ENCODE measurements around the gene ACO1. TPM values are rescaled to one million over a fixed set of nuclear protein-coding genes. Genes with fewer than 3 reads are reported as not detected.

ACO1 gene
- total RNA-seq, 2 experiments from 2014 or later = 8.8 to 9.0 TPM

- Histone ChIP-seq H3K27ac (ENCODE audit: low read depth, low read length, poor library complexity, severe bottlenecking) (no peak overlapping the region), H3K4me3 (ENCODE audit: low read depth, low read length, poor library complexity, severe bottlenecking) (peak overlapping the region; percentile 93), H4K20me1 (ENCODE audit: insufficient read depth, low read length) (no peaks in the 10 kb centered on the region), H3K4me2 (ENCODE audit: low read length) (peak overlapping the region; percentile 96), H3K36me3 (ENCODE audit: insufficient read depth, low read length) (no peaks in the 10 kb centered on the region), H3K4me1 (ENCODE audit: insufficient read depth, low read length, poor library complexity, severe bottlenecking) (peaks cover 23% of the 10 kb centered on the region), H3K9me3 (ENCODE audit: low read length) (no peaks in the 10 kb centered on the region), H2AFZ (ENCODE audit: low read length) (peak overlapping the region; percentile 94), H3K79me2 (ENCODE audit: insufficient read depth, low read depth, low read length) (no peaks in the 10 kb centered on the region), H3K9me2 (ENCODE audit: insufficient read depth, low read length) (no peaks in the 10 kb centered on the region)
- POLR2A ChIA-PET = interaction anchor here (0.5 to 1.8 kb wide), 9 partner anchors 12 to 772 kb away, joined by 3 to 9 read pairs (median 3); partner anchors contain the start of gene NDUFB6
- intact Hi-C loops (cut with micrococcal nuclease; ENCODE audit: unreplicated experiment) = loop anchor here (2.0 kb wide), 1 partner anchor 47 kb away; no protein-coding TSS in a partner anchor
- no peak for DNase-seq (ENCODE audit: low spot score)
- CTCF ChIA-PET (ENCODE audit: unreplicated experiment) = interaction anchor here (0.6 to 1.1 kb wide), 2 partner anchors 141 to 187 kb away, joined by 3 read pairs; partner anchors contain the start of genes NDUFB6 and RIGI
- BruUV-seq (replicated peaks) = no TSS peak
- TF ChIP-seq EZH2phosphoT487 (IDR thresholded peaks at IDR 0.05; ENCODE audit: borderline replicate concordance, low read depth, low read length) = no peak
- TF ChIP-seq, protein P1, sequence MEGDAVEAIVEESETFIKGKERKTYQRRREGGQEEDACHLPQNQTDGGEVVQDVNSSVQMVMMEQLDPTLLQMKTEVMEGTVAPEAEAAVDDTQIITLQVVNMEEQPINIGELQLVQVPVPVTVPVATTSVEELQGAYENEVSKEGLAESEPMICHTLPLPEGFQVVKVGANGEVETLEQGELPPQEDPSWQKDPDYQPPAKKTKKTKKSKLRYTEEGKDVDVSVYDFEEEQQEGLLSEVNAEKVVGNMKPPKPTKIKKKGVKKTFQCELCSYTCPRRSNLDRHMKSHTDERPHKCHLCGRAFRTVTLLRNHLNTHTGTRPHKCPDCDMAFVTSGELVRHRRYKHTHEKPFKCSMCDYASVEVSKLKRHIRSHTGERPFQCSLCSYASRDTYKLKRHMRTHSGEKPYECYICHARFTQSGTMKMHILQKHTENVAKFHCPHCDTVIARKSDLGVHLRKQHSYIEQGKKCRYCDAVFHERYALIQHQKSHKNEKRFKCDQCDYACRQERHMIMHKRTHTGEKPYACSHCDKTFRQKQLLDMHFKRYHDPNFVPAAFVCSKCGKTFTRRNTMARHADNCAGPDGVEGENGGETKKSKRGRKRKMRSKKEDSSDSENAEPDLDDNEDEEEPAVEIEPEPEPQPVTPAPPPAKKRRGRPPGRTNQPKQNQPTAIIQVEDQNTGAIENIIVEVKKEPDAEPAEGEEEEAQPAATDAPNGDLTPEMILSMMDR (conservative IDR thresholded peaks at IDR 0.05; ENCODE audit: low read length) = no peak
Observed at GRCh38 chr9:32385152-32385884, 875 bp downstream of the ACO1 start.

DNA sequence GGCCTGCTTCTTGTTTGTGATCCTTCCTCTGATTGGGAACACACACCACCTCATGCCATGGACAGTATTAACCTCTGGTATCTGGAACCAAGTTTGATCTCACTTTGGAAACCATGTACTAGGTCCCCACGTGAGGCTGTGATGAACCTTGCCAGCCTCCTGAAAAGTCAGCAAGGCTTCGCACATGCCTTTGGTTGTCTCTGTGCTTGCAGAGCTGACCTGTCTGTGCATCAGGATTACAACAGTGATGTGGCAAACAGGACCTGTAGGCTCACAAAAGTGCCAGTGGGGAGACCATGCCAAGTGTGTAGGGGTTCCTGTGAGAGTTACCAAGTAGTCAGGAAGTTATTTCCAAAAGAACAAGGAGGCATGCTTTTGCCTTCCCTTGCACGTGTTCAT is 1.4 kb downstream of the ACO1 start:
- ChIA-PET CTCF (ENCODE audit: unreplicated experiment) (interaction anchor here (1.1 kb wide), 1 partner anchor 140 kb away, joined by 3 read pairs; the partner anchor contains the start of gene RIGI), POLR2A (interaction anchor here (0.5 to 1.0 kb wide), 5 partner anchors 12 to 204 kb away, joined by 3 to 7 read pairs (median 3); partner anchors contain the start of gene NDUFB6)
- no peak for TF ChIP-seq EZH2phosphoT487 (IDR thresholded peaks at IDR 0.05; ENCODE audit: borderline replicate concordance, low read depth, low read length)
- TF ChIP-seq, protein P1 (conservative IDR thresholded peaks at IDR 0.05; ENCODE audit: low read length) = no peak
- Histone ChIP-seq H3K27ac (ENCODE audit: low read depth, low read length, poor library complexity, severe bottlenecking) (no peak overlapping the region), H2AFZ (ENCODE audit: low read length) (no peak overlapping the region), H4K20me1 (ENCODE audit: insufficient read depth, low read length) (no peaks in the 10 kb centered on the region), H3K4me3 (ENCODE audit: low read depth, low read length, poor library complexity, severe bottlenecking) (no peak overlapping the region), H3K79me2 (ENCODE audit: insufficient read depth, low read depth, low read length) (no peaks in the 10 kb centered on the region), H3K4me1 (ENCODE audit: insufficient read depth, low read length, poor library complexity, severe bottlenecking) (peaks cover 23% of the 10 kb centered on the region), H3K9me2 (ENCODE audit: insufficient read depth, low read length) (no peaks in the 10 kb centered on the region), H3K9me3 (ENCODE audit: low read length) (no peaks in the 10 kb centered on the region), H3K4me2 (ENCODE audit: low read length) (peak overlapping the region; percentile 96; the same call in 1 of the 2 replicates), H3K36me3 (ENCODE audit: insufficient read depth, low read length) (no peaks in the 10 kb centered on the region)
- BruUV-seq (replicated peaks) = no TSS peak
- intact Hi-C loops (cut with micrococcal nuclease; ENCODE audit: unreplicated experiment) = loop anchor here (2.0 kb wide), 1 partner anchor 47 kb away; no protein-coding TSS in a partner anchor
- no peak for DNase-seq (ENCODE audit: low spot score)

- Histone ChIP-seq H3K9me2 (ENCODE audit: insufficient read depth, low read length) (no peaks in the 10 kb centered on the region), H3K9me3 (ENCODE audit: low read length) (no peaks in the 10 kb centered on the region), H3K4me3 (ENCODE audit: low read depth, low read length, poor library complexity, severe bottlenecking) (no peak overlapping the region), H2AFZ (ENCODE audit: low read length) (no peak overlapping the region), H3K27ac (ENCODE audit: low read depth, low read length, poor library complexity, severe bottlenecking) (no peak overlapping the region), H3K79me2 (ENCODE audit: insufficient read depth, low read depth, low read length) (no peaks in the 10 kb centered on the region), H4K20me1 (ENCODE audit: insufficient read depth, low read length) (no peaks in the 10 kb centered on the region), H3K4me2 (ENCODE audit: low read length) (no peak overlapping the region), H3K36me3 (ENCODE audit: insufficient read depth, low read length) (no peaks in the 10 kb centered on the region), H3K4me1 (ENCODE audit: insufficient read depth, low read length, poor library complexity, severe bottlenecking) (peaks cover 19% of the 10 kb centered on the region)
- no peak for DNase-seq (ENCODE audit: low spot score)
- no peak for TF ChIP-seq EZH2phosphoT487 (IDR thresholded peaks at IDR 0.05; ENCODE audit: borderline replicate concordance, low read depth, low read length)
- TF ChIP-seq, protein P1 (conservative IDR thresholded peaks at IDR 0.05; ENCODE audit: low read length) = no peak
- no TSS peak for BruUV-seq (replicated peaks)
- ChIA-PET POLR2A (interaction anchor here (0.7 kb wide), 1 partner anchor 11 kb away, joined by 3 read pairs; no protein-coding TSS in a partner anchor), CTCF (ENCODE audit: unreplicated experiment) (no interaction called here)
- intact Hi-C loops (cut with micrococcal nuclease; ENCODE audit: unreplicated experiment) = no loop called here
Observed at GRCh38 chr9:32387256-32387655, 2.8 kb downstream of the ACO1 start.
